ENCODE data around the gene NETO1.

The NETO1 gene

DNA sequence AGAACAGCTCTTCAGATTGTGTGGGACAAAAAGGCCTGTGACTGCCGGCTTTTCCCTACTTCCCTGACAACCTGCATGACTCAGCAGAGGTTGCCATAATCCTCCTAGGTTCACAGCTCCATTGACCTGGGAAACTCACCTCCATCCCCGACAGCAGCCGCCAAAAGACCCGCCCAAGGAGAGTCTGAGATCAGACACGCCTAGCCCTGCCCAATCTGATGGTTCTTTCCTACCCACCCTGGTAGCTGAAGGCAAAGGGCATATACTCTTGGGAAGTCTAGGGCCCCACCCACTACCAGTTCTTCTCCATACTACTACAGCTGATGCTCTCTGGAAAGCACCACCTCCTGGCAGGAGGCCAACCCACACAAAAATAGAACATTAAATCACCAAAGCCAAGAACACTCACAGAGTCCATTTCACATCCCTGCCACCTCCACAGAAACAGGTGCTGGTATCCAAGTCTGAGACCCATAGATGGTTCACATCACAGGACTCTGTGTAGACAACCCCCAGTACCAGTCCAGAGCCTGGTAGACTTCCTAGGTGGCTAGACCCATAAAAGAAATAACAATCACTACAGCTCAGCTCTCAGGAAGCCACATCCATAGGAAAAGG, 140.6 kb downstream of the NETO1 start:
- no peak for DNase-seq (ENCODE audit: low read depth)

DNA sequence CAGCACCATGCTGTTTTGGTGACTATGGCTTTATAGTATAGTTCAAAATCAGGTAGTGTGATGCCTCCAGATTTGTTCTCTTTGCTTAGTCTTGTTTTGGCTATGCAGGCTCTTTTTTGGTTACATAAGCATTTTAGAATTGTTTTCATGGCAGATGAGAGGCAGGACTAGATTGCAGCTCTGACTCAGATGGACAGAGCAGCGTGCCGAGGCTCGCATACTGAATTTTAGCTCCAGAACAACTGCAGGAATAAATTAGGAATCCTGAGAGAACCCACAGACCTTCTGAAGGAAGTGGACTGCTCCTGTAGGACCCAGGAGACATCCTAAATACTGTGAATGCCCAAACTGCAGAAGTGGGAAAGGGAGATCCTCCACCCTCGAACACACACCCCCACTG, 141.6 kb downstream of the NETO1 start:
- no peak for DNase-seq (ENCODE audit: low read depth)

DNA sequence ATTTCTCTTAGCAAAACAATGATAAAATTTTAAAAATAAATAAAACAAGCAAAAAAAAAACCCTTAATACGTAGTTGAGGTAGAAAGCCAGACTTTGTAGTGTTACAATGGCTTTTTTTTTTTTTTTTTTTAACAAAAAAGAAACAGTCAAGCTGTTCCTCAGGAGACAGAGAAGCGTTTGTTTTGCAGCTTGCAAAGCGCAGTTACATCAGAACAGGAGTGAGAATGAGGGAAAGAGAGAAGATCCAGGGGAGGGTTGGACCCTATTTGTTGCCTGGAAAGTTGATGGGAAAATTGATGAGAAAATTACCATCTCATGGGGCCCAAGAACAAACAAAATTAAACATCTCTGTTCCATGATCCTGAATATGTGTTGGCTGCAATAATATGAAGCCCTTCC, 146.5 kb downstream of the NETO1 start:
- no peak for DNase-seq (ENCODE audit: low read depth)

DNA sequence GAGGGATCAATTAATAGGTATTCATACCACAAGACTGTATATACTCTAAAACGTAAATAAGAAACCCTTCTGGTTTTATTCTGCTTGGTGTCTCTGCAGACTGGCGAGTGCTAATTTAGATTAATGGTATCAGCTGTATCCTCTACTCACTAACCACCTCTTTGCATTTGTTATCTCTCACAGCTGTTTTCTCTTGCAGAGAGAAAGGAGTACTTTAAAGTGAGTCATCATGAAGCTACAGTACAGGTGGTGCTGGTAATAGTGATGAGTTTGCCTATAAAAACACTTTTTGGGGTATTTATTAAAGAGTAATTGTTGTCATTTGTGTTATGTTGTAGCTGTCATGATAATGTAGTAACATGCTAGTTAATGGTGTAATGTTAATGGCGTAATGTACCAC, 147.7 kb downstream of the NETO1 start:
- no peak for DNase-seq (ENCODE audit: low read depth)

DNA sequence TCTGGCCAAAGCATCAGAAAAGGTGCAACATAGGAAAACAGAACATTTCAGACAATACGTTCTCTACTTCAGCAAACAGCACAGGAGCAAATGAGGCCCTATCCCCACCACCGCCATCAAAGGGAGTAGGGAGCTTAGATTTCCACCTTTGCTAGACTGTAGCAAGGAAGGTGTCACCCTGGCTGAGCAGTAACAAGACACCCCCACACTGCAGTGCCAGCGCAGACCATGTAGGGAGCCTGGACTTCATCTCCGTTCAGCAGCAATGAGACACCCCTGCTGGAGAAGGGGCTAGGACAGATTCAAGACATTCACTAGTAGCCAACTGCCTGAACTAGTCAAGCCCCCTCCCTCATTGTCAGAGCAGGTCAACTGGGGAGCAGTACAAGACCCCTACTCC, 163.6 kb downstream of the NETO1 start:
- no peak for DNase-seq (ENCODE audit: low read depth)

DNA sequence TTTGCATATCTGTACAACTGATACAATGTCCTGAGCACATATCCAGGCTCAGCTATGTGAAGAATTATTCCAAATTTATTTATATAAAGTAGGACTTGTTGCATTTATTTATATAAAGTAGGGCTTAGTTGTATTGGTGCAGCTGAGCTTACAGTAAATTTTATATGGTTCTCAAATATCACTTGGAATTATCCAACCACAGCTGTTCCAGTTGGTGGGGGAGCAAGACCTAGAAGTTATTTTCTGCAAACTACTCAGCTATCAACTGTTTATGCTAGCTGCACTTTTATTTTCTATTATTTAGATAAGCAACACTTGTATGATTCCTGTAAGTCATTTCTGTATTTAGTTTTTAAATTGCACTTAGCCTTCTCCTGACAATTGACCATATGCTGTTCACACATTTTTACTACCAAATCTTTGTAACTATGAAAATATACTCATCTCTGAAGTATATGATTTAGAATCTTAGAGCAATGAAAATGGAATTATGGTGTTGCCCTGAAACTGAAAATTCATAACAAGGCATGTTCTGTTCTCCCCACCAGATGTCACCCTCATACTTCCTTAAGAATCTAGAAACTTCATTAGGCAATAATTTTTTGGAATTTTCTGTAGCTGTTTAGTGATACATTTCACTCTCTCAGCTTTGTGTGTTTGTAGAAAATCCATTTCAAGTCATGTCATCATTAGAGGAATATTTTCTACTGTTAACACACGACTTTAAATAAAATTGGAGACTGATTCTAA, 166.7 kb downstream of the NETO1 start:
- DNase-seq (ENCODE audit: low read depth): no peak

DNA sequence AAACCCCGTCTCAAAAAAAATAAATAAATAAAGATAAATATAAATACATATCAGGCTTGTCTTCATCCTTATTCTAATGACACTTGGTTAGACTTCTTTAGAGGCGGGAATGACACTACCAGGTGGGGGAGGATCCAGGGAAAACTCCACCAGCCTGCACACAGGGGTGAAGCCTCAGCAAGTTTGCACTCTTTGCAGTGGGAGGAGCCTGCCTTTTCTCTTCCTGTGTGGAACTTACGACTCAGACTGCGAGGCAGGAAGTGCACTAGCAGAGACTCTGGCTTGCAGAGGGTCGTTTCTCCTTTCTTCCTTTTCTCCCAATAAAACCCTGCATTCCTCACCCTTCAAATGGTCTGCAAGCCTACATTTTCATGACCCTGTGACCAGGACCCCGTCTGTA, 170.1 kb downstream of the NETO1 start:
- no peak for DNase-seq (ENCODE audit: low read depth)

DNA sequence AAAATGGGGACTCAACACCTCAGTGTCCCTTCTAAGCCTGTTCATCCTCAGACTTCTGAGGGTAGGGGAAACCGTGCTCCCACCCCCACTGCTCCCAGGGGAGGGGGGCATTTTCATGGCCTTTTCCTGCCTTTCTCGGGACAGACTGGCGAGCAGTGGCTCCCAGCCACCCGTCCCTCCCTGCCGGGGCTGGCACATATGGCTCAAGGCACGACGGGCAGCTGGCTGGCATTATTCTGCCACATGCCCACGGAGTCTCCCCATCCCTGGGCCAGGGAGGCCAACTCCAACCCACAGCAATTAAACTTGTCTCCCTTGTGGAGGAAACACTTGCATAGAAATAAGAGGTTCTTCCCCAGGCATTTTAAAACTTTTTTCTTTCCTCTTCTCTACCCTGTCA, 175.2 kb downstream of the NETO1 start:
- DNase-seq (ENCODE audit: low read depth): no peak

Measured in activated T-helper 9 cell treated with anti-CD3 and anti-CD28 coated beads, Interleukin-2, amount 50 U/mL, for 16 hours (primary cell).